ENCODE measurements around the gene PUS7.

GRCh38 chr7:105470090-105470489, 52.0 kb downstream of the PUS7 start:
- TF ChIP-seq, protein P1, sequence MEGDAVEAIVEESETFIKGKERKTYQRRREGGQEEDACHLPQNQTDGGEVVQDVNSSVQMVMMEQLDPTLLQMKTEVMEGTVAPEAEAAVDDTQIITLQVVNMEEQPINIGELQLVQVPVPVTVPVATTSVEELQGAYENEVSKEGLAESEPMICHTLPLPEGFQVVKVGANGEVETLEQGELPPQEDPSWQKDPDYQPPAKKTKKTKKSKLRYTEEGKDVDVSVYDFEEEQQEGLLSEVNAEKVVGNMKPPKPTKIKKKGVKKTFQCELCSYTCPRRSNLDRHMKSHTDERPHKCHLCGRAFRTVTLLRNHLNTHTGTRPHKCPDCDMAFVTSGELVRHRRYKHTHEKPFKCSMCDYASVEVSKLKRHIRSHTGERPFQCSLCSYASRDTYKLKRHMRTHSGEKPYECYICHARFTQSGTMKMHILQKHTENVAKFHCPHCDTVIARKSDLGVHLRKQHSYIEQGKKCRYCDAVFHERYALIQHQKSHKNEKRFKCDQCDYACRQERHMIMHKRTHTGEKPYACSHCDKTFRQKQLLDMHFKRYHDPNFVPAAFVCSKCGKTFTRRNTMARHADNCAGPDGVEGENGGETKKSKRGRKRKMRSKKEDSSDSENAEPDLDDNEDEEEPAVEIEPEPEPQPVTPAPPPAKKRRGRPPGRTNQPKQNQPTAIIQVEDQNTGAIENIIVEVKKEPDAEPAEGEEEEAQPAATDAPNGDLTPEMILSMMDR (conservative IDR thresholded peaks at IDR 0.05) = no peak
- TF ChIP-seq ZFX (IDR thresholded peaks at IDR 0.05) = no peak
